ENCODE results near the gene CHML. TPM values are rescaled to one million over a fixed set of nuclear protein-coding genes. Genes with fewer than 3 reads are reported as not detected.

Gene CHML
- total RNA-seq, 6 donors from 2014 or later: 5.2 to 15.5 (median 11.8) TPM

GRCh38 chr1:241658081-241658793 lies 18.1 kb upstream of the CHML start:
- 86 to 88% methylated on average over 3 of the region's 3 CpGs for WGBS, 2 donors
- H3K27me3 ChIP-seq: no peaks in the 10 kb centered on the region

DNA sequence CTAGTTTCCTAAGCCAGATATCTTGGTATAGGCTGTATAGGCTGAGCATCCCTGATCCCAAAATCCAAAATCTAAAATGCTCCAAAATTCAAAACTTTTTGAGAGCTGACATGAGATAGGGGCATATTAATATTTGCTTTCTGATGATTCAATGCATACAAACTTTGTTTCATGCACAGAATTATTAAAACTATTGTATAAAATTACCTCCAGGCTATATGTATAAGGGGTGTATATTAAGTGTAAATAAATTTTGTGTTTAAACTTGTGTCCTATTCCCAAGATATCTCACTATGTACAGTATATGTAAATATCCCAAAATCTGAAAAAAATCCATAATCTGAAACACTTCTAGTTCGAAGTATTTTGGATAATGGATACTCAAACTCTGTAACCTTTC lies 14.5 kb upstream of the CHML start:
- H3K4me1 ChIP-seq: no peaks in the 10 kb centered on the region

More at GRCh38 chr1:241658081-241658793, 18.1 kb upstream of the CHML start:
- no peaks in the 10 kb centered on the region for H3K36me3 ChIP-seq
- H3K27ac ChIP-seq: no peak overlapping the region
- ATAC-seq (ENCODE audit: low FRiP score in 2 of 2) (no peak), DNase-seq (no peak)
- no peaks in the 10 kb centered on the region for H3K4me1 ChIP-seq
- no peak overlapping the region for H3K4me3 ChIP-seq
- TF ChIP-seq CTCF (IDR thresholded peaks at IDR 0.05) (no peak), EP300 (IDR thresholded peaks at IDR 0.05) (no peak)
- no peaks in the 10 kb centered on the region for H3K9me3 ChIP-seq

GRCh38 chr1:241654019-241654418 lies 13.8 kb upstream of the CHML start:
- 63 to 64% methylated on average over 1 of the region's 1 CpG for WGBS, 2 donors
- no peaks in the 10 kb centered on the region for H3K27me3 ChIP-seq

More for the DNA sequence above, 14.5 kb upstream of the CHML start:
- 88 to 91% methylated on average over 1 of the region's 1 CpG for WGBS, 2 donors
- no peak for ATAC-seq (ENCODE audit: low FRiP score in 2 of 2)
- Histone ChIP-seq H3K4me3 (no peak overlapping the region), H3K36me3 (no peaks in the 10 kb centered on the region), H3K27me3 (no peaks in the 10 kb centered on the region), H3K9me3 (no peaks in the 10 kb centered on the region), H3K27ac (no peak overlapping the region)
- TF ChIP-seq POLR2AphosphoS5 (IDR thresholded peaks at IDR 0.05) (no peak), CTCF (IDR thresholded peaks at IDR 0.05) (no peak), EP300 (IDR thresholded peaks at IDR 0.05) (no peak), POLR2A (IDR thresholded peaks at IDR 0.05) (no peak)
- DNase-seq: no peak

GRCh38 chr1:241652012-241652411 lies 11.8 kb upstream of the CHML start, which contains the start of gene WDR64:
TSS of gene WDR64 (plus strand) at chr1:241652281. CDS start at chr1:241652485, 204 bp downstream.
- Histone ChIP-seq H3K4me3 (no peak within 1 kb of the TSS), H3K9me3 (no peaks in the 10 kb centered on the region), H3K27me3 (no peaks in the 10 kb centered on the region), H3K4me1 (no peaks in the 10 kb centered on the region), H3K27ac (no peak within 1 kb of the TSS), H3K36me3 (no peaks in the 10 kb centered on the region)
- ATAC-seq (ENCODE audit: low FRiP score in 2 of 2) (no peak), DNase-seq (no peak)
- TF ChIP-seq EP300 (IDR thresholded peaks at IDR 0.05) (no peak), POLR2A (IDR thresholded peaks at IDR 0.05) (no peak), POLR2AphosphoS5 (IDR thresholded peaks at IDR 0.05) (no peak), CTCF (IDR thresholded peaks at IDR 0.05) (no peak)
- WGBS, 2 donors: 80 to 85% methylated on average over 4 of the region's 4 CpGs

More at GRCh38 chr1:241654019-241654418, 13.8 kb upstream of the CHML start:
- H3K36me3 ChIP-seq: no peaks in the 10 kb centered on the region
- H3K4me1 ChIP-seq: no peaks in the 10 kb centered on the region
- ATAC-seq (ENCODE audit: low FRiP score in 2 of 2) (no peak), DNase-seq (no peak)
- TF ChIP-seq EP300 (IDR thresholded peaks at IDR 0.05) (no peak), POLR2A (IDR thresholded peaks at IDR 0.05) (no peak), CTCF (IDR thresholded peaks at IDR 0.05) (no peak), POLR2AphosphoS5 (IDR thresholded peaks at IDR 0.05) (no peak)
- no peak overlapping the region for H3K27ac ChIP-seq
- H3K4me3 ChIP-seq: no peak overlapping the region
- H3K9me3 ChIP-seq: no peaks in the 10 kb centered on the region

DNA sequence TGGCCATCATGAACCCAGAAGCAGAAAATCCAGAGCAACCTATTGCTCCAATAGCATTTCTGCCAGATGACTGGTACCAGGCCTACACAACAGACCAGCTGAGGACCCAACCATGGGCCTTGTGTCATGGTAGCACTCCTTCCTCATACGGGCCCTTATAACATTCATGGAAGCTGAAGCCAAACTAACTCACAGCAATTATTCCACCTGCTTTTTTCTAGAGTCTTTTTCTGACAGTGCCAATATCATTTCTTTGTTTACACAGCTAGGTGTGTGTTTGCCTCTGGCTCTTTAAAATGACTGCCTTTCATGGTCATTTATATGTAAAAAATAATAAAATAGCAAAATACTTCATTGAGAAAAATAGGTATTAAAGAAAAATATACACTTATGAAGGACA lies 8.0 kb upstream of the CHML start:
- Histone ChIP-seq H3K27me3 (no peaks in the 10 kb centered on the region), H3K4me3 (no peak overlapping the region), H3K4me1 (no peaks in the 10 kb centered on the region), H3K27ac (no peak overlapping the region), H3K9me3 (no peaks in the 10 kb centered on the region), H3K36me3 (no peaks in the 10 kb centered on the region)
- TF ChIP-seq EP300 (IDR thresholded peaks at IDR 0.05) (no peak), POLR2A (IDR thresholded peaks at IDR 0.05) (no peak), CTCF (IDR thresholded peaks at IDR 0.05) (no peak)
- DNase-seq: no peak
- no peak for ATAC-seq (ENCODE audit: low FRiP score in 2 of 2)
- WGBS, 2 donors: 81% methylated on average over 1 of the region's 1 CpG
